ENCODE measurements around the gene FAM209B.
"Not testable (repeated sequence)": the region's sequence is repeated elsewhere in the genome, so short reads cannot be mapped to it uniquely, and the experiment has no call there.

FAM209B gene

GRCh38 chr20:56542489-56543030 is 9.5 kb downstream of the FAM209B start:
- DNase-seq, result no peak

GRCh38 chr20:56551571-56551970 is 18.5 kb downstream of the FAM209B start:
- no peak for DNase-seq

GRCh38 chr20:56552911-56553629 is 20.0 kb downstream of the FAM209B start:
- no peak for DNase-seq

- peak; percentile 97 for DNase-seq
These were observed 21.8 kb downstream of the FAM209B start for GRCh38 chr20:56554869-56555268.

GRCh38 chr20:56558968-56559367 is 25.9 kb downstream of the FAM209B start:
- DNase-seq, result no peak

GRCh38 chr20:56564526-56564925 is 31.5 kb downstream of the FAM209B start:
- not testable (repeated sequence) for DNase-seq

- DNase-seq, result no peak
These were observed 32.5 kb downstream of the FAM209B start for GRCh38 chr20:56565511-56565910.

- peak; percentile 11 for DNase-seq
These were observed 33.6 kb downstream of the FAM209B start for GRCh38 chr20:56566621-56567020.

- DNase-seq, result no peak
These were observed 37.8 kb downstream of the FAM209B start for GRCh38 chr20:56570832-56571231.

GRCh38 chr20:56572172-56572571 is 39.1 kb downstream of the FAM209B start:
- DNase-seq, result no peak

GRCh38 chr20:56573986-56574385 is 40.9 kb downstream of the FAM209B start:
- no peak for DNase-seq

GRCh38 chr20:56574531-56575142 is 41.6 kb downstream of the FAM209B start:
- no peak for DNase-seq

- DNase-seq, result no peak
These were observed 42.1 kb downstream of the FAM209B start for GRCh38 chr20:56575157-56575556.

- no peak for DNase-seq
These were observed 42.9 kb downstream of the FAM209B start for GRCh38 chr20:56575961-56576360.

GRCh38 chr20:56579301-56579710 is 46.3 kb downstream of the FAM209B start:
- DNase-seq, result no peak

GRCh38 chr20:56580226-56580625 is 47.2 kb downstream of the FAM209B start:
- no peak for DNase-seq

GRCh38 chr20:56581701-56582100 is 48.7 kb downstream of the FAM209B start:
- DNase-seq, result no peak

GRCh38 chr20:56582542-56582941 is 49.5 kb downstream of the FAM209B start:
- peak; percentile 7 for DNase-seq

GRCh38 chr20:56584916-56585315 is 51.9 kb downstream of the FAM209B start:
- no peak for DNase-seq
